SH-SY5Y (cell line): ENCODE measurements around the gene MATN4.

Experiments
- GATA2 ChIP-seq: IDR thresholded peaks from 2 replicates; pipeline ENCODE4 v1.6.1; 2011; ENCODE audit warnings: mild to moderate bottlenecking, low read depth, low read length
- GATA3 ChIP-seq: IDR thresholded peaks from 2 replicates; pipeline ENCODE4 v1.6.1; 2011; ENCODE audit warnings: low read depth, mild to moderate bottlenecking, low read length, moderate library complexity

The MATN4 gene

DNA sequence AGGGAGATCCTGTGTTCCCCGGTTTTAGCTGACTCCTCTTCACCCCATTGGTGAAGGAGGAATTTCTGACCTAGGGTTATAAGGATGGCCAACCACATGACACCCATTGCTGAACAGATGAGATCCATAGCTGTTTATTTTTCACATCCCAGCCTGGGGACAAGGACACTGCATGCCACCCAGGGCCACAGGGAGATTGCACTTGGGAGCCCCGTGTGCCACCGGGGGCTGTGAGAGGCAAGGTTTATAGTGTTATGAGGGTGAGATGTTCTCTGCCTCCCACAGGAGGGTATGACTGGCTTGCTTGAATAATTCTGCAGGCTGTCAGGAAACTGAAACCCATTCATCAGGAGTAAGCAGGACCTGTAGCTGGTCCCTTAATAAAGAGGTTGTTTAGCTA, 39.0 kb downstream of the MATN4 start:
- TF ChIP-seq GATA3, result no peak
- no peak for TF ChIP-seq GATA2

DNA sequence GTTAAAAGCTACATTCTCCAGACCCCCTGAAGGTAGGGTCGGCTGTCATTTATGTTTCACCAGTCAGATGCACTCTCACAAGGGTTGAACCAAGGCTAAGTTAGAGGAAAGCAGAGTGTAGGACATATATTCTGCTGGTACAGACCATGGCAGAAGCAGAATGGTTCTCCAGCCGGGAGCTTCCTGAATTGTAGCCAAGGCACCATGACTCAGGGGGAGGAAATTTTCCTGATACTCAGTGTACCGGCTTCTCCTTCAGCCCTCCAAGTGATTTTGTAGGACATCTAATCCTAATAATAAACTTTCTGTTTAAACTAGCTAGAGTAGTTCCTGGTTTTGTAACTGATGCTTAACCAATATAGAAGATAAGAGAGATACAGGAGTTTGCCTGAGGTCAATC, 39.6 kb downstream of the MATN4 start:
- no peak for TF ChIP-seq GATA3
- TF ChIP-seq GATA2, result no peak

DNA sequence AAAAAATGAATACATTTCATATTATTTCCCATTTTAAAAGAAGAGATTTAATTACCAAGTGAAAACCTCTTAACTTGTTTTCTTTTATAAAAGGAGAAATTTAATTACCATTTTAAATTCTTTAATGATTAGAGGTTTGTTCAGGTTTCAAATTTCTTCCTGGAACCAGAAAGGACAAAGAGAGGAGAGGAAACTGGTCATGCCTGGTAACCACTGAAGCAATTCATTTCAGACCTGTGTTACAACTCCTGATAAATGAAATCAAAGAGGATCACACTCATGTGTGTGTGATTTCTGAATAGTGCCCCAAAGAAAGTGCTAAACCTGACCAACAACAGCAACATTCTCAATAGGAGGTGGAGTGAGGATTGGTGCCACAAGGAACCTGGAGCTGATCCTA, 41.1 kb downstream of the MATN4 start:
- TF ChIP-seq GATA2 (no peak), GATA3 (no peak)

DNA sequence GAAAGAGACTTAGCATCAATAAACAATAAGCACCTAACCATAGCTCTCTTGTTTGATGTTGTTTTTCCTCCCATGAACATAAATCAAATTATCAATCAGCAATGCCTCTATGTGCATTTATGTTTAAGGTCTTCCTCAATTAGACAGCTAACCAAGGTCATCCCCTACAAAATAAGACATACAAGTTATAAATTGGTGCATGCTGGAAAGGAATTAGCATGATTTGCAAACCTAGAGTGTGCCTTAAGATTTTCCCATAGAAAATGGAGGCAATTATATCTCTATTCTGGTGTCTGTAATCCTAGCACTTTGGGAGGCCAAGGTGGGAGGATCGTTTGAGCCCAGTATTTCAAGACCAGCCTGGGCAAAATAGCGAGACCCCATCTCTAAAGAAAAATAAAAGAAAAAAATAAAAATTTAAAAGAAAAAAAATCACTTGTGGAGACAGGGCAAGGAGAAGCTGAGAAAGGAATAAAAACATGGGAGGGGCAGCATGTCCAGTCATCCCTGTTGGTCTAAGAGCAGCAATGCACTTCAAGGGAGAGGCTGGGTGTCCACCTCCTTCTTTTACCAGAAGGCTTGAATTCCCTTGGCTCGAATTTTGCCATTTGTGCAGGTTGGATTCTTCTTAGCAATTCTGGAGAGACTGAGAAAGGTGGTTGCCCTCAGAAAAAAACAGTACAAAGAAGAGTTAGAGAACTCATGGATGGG, 44.4 kb downstream of the MATN4 start:
- TF ChIP-seq GATA2 (no peak), GATA3 (no peak)

DNA sequence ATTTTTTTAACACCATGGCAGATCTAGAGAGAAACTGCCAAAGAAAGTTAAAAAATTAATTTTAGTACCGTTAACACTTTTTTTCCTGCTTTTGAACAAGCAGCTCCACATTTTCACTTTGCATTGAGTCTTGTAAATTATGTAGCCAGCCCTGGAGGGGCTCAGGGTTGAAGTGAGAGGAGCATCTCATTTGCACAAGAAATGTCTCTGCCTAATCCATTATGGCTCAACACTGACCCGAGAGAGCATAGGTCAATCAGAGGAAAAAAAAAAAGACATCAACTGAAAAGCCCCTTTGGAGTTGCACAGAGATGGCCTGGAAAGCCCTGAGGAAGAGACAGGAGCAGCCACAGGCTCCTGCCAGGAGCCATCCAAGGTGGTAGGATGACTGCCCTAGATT, 49.4 kb downstream of the MATN4 start:
- TF ChIP-seq GATA2 (no peak), GATA3 (no peak)

DNA sequence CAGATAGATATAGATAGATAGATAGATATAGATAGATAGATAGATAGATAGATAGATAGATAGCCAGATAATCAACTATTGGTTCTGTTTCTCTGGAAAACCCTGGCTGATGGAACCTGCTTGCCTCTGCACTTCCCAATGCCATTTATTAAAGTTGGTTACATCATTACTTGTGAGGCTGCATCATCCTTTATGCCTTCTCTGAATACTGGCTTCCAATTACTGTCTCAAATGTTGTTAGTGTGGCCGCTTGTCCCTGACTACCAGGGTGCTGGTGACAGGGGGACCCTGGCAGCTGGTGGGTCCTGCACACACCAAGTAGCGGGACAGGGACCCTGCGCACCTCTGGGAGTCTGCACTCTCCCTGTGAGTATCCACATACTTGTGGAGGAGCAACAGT, 49.8 kb downstream of the MATN4 start:
- TF ChIP-seq GATA3, result no peak
- no peak for TF ChIP-seq GATA2

DNA sequence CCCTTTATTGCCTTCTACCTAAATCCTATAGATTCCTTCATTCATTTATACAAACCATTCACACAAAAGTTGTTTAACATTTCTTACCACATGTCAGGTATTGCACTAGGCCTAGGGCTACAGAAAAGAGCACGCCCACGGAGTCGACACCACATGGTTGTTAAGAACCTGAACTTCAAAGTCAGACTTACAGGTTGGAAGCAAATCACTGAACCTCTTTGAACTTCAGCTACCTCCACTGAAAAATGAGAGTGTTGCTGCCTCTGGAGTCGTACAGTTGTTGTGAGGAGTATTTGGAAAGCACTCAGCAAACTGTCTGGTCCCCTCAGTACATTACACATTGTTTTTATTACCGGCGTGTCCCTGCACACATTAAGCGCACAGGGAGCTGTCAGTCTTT, 50.4 kb downstream of the MATN4 start:
- TF ChIP-seq GATA3 (no peak), GATA2 (no peak)

DNA sequence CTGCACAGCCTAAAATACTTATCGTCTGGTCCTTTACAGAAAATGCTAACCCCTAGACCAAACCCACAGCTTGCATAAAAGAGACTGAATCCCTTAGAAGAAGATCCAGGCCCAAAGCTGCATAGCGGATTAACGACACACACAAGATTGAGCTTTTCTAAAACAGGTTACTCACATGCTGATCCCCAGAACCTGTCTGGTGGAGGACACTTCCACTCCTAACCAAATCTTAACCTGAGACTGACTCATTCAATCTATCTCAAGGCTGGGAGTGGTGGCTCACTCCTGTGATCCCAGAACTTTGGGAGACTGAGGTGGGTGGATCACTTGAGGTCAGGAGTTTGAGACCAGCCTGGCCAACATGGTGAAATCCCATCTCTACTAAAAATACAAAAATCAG, 50.9 kb downstream of the MATN4 start:
- TF ChIP-seq GATA3, result no peak
- no peak for TF ChIP-seq GATA2

DNA sequence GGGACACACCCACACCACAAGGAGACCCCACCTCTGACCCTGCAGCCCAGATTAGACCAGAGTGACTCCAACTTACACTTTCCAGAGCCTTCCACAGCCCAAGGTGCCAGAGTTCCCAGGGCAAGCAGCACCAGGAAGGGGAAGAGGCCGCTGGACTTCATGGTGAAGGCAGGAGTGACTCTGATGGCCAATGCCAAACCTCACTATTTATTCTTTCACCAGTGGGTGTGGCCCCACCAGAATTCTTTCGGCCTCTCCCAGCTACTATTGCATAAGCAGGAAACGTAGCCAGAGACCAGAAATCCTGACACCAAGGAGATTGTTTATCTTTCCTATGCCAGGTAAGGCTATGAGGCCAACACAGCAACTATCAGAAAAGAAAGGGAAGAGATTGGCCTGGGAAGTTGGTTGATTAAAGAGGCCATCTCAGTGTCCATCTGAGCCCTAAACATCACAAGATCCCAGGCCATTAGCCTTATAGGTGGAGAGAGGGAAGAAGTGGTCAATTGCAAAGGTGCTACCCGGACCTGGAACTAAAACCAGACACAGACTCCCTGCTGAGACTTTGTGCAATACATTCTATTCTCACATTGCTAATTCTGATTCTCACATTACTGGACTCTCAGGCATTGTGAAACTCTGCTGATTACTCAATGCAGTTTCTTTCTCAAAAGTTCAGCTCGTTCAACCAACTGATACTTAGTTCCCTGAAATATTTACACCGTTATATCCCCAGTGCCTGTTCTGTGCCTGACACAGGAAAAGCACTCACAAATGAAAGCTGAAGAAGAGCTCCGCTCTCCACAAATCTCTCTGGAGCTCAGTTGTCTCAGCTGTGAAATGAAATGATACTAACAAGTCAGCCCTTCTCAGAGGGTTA, 53.5 kb downstream of the MATN4 start, which contains the start of gene SLPI:
Gene SLPI, minus strand, starts transcription at position 182 of the 880 bp plus-strand sequence. Its CDS starts 21 bp downstream, at position 161.
- TF ChIP-seq GATA3, result no peak

DNA sequence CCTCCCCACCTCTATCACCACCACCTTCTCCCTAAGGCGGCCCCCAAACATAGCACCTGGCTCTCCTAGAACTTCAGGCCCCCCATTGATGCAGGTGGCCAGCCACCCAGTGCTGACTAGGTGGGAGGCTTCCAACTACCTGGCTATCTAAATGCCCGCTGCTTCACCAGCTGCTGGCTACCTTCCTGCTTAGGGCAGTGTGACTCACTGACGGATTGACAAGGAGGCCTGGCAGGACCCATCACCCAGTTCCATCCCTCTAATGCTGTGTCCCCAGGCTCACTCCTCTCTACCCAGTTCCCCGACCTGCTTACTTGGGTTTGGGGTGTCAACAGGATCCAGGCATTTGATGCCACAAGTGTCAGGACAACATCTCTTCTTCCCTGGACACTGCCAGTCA, 54.8 kb downstream of the MATN4 start:
- no peak for TF ChIP-seq GATA3
- no peak for TF ChIP-seq GATA2

DNA sequence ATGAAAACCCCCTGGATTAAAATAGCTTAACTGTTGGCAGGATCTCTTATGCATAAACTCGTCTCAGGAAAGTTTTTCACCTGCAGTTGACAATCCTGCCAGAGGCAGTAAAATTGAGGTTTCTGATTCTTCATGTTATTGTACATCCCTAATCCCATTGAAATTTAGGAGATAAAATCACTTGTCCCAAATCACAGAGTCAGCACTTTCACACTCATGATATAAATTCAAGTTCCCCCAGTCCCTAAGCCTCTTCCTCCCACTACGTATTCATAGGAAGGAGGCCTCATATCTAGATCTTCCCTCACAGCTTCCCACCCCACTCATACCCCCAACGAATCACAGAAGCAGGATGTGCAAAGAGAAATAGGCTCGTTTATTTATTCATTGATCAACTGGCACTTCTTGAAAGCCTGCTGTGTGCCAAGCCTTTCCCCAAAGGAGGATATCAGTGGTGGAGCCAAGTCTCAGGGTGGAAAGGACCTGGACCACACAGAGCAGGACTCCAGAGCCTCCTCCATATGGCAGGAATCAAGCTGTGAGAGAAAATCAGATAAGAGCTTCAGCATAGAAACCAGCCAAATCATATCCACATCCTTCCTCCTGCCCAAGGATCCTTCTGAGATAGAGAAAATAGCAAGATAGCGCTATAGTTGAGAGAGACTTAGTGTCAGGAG, 56.1 kb downstream of the MATN4 start:
- no peak for TF ChIP-seq GATA2
- no peak for TF ChIP-seq GATA3

DNA sequence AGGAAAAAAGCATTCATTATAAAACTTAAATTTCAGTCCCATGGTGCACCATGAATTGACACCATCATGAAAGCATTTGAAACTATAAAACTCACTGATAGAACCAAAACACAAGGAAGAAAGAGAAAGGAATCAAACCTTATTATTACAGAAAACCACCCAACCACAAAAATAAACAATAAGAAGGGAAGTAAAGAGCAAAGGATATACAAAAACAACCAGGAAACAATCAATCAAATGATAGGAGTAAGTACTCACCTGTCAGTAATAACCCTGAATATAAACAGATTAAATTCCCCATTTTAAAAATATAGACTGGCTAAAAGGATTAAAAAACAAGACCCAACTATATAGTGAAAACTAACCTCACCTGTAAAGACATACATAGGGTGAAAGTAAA, 59.5 kb downstream of the MATN4 start:
- TF ChIP-seq GATA2 (no peak), GATA3 (no peak)

DNA sequence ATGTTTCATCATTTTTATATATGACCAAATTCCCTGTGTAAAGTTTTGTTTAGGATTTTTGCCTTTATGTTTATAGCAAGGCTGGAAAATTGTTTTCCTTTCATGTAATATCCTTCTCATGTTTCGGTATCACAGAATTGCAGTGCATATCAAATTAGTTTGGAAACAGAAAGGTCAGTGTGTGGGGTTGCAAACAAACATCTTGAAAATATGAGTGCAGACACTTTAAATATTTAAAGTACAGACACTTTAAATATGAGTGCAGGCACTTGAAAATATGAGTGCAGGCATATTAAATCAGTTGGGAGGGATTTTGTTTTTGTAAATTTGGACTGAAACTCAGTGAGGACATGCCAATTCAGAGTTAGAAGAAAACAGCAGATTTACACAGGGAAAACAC, 60.2 kb downstream of the MATN4 start:
- TF ChIP-seq GATA2, result no peak
- TF ChIP-seq GATA3, result no peak

DNA sequence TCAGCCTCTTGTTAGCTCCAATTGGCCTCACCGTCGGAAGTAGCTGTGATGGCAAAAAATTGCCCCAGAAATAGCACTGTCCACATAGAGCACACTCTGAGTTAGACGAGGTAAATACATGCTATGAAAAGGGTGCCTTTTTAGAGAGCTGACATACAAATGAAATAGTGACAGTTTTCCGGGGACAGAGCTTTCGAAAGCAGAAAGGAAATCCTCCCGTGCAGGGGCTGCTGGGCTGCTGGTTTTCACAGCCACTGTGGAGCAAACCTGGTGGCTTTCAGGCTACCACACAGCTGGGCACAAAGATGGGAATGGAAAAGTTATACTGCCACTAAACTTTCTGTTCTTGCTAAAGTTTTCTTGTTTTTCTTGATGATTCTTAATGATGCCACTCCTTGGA, 62.0 kb downstream of the MATN4 start:
- TF ChIP-seq GATA2 (no peak), GATA3 (no peak)
